H1 (cell line): Measurements from ENCODE around the gene RPS5. TPM values are rescaled to one million over a fixed set of nuclear protein-coding genes. Genes with fewer than 3 reads are reported as not detected.

Source experiments
- EP300 ChIP-seq, 2 experiments: IDR thresholded peaks; 1 replicate in 1 of 2; 2 replicates in 1 of 2; pipeline ENCODE4 v1.6.1; 2011 to 2012; ENCODE audit warnings: low read depth in 2 of 2, low read length in 2 of 2, mild to moderate bottlenecking in 2 of 2, borderline replicate concordance in 1 of 2, inconsistent platforms in 1 of 2, moderate library complexity in 1 of 2
- GABPA ChIP-seq: IDR thresholded peaks from 2 replicates; pipeline ENCODE4 v1.6.1; 2011; ENCODE audit warnings: mild to moderate bottlenecking, low read length, moderate library complexity, borderline replicate concordance; ENCODE audit not compliant: insufficient read depth
- JUN ChIP-seq: IDR thresholded peaks from 2 replicates; pipeline ENCODE4 v1.6.1; 2011; ENCODE audit warnings: low read depth, mild to moderate bottlenecking, improper control_type of control experiment, low read length
- KDM5A ChIP-seq: fragments of 200-600 bp; IDR thresholded peaks from 2 replicates; pipeline ENCODE4 v1.7.1; 2012; ENCODE audit warnings: mild to moderate bottlenecking, low read length, inconsistent platforms, mixed read lengths
- RBBP5 ChIP-seq: IDR thresholded peaks from 2 replicates; pipeline ENCODE4 v1.7.1; 2012; ENCODE audit warnings: low read depth, mild to moderate bottlenecking, inconsistent platforms, low read length, moderate library complexity, borderline replicate concordance
- RXRA ChIP-seq: IDR thresholded peaks from 2 replicates; pipeline ENCODE4 v1.6.1; 2011; ENCODE audit warnings: low read depth, mild to moderate bottlenecking, low read length, moderate library complexity; ENCODE audit not compliant: insufficient read depth
- SIN3A ChIP-seq, 2 experiments: IDR thresholded peaks in 1 of 2; conservative IDR thresholded peaks in 1 of 2; 2 replicates each; pipeline ENCODE4 v1.6.1; 2011 to 2012; ENCODE audit warnings: low read length in 2 of 2, improper control_type of control experiment in 1 of 2, low read depth in 1 of 2, mild to moderate bottlenecking in 1 of 2
- SIX5 ChIP-seq: IDR thresholded peaks from 2 replicates; pipeline ENCODE4 v1.6.1; 2011; ENCODE audit warnings: mild to moderate bottlenecking, low read depth, low read length
- SP4 ChIP-seq: IDR thresholded peaks from 2 replicates; pipeline ENCODE4 v1.6.1; 2012; ENCODE audit warnings: low read length, inconsistent platforms
- TCF12 ChIP-seq: IDR thresholded peaks from 2 replicates; pipeline ENCODE4 v1.6.1; 2011; ENCODE audit warnings: low read depth, mild to moderate bottlenecking, low read length
- polyA plus RNA-seq, 7 experiments: library from polyadenylated mRNA; depleted of rRNA in 3 of 7; stranded (reverse) in 5 of 7; unstranded in 2 of 7; fragments of >200 nt in 5 of 7; fragments of 200-250 nt in 2 of 7; gene quantifications; 1 replicate in 5 of 7; 2 replicates in 1 of 7; 4 replicates in 1 of 7; pipeline versions ENCODE4 v1.2.1 to v1.2.3, GENCODE V29; 2011 to 2013; ENCODE audit warnings: missing spikeins in 2 of 7, mixed read lengths in 2 of 7
- total RNA-seq: library from RNA; stranded (reverse); fragmentation: NEBNext Ultra II Directional; extraction: Animal tissue kit (Norgen Biotek cat#: 25700); gene quantifications from 2 replicates; pipeline ENCODE4 v1.2.1, GENCODE V29; 2021
- TF ChIP-seq, protein P1 (sequence below): fragments of 300-600 bp; sonication (generic); IDR thresholded peaks from 2 replicates; pipeline ENCODE4 v1.7.1; 2012; ENCODE audit warnings: low read length, moderate library complexity, mild to moderate bottlenecking, inconsistent platforms; ENCODE audit not compliant: insufficient replicate concordance
- TF ChIP-seq, protein P2 (sequence below): IDR thresholded peaks from 2 replicates; pipeline ENCODE4 v1.6.1; 2012; ENCODE audit warnings: inconsistent platforms

Gene RPS5
- total and polyA plus RNA-seq, 2 of the 8 experiments (the other 6 are each of a cell fraction or from before 2014, with no cell fraction given), result 1,557 to 5,731 TPM

DNA sequence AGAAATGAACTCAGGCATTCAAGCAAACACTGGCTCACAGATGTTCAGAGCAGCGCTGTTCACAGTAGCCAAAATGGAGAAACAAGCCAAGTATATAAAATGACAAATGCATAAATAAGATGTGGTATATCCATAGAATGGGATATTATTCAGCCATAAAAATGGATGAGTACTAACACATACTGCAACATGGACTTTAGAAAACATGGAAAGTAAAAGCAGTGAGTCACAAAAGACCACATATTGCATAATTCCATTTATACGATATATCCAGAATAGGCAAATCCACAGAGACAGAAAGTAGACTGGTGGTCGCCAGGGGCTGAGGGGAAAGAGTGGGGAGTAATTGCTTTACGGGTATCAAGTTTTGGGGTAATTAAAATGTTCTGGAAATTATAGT is 12.9 kb upstream of the RPS5 start (continued):
- TF ChIP-seq, protein P1, sequence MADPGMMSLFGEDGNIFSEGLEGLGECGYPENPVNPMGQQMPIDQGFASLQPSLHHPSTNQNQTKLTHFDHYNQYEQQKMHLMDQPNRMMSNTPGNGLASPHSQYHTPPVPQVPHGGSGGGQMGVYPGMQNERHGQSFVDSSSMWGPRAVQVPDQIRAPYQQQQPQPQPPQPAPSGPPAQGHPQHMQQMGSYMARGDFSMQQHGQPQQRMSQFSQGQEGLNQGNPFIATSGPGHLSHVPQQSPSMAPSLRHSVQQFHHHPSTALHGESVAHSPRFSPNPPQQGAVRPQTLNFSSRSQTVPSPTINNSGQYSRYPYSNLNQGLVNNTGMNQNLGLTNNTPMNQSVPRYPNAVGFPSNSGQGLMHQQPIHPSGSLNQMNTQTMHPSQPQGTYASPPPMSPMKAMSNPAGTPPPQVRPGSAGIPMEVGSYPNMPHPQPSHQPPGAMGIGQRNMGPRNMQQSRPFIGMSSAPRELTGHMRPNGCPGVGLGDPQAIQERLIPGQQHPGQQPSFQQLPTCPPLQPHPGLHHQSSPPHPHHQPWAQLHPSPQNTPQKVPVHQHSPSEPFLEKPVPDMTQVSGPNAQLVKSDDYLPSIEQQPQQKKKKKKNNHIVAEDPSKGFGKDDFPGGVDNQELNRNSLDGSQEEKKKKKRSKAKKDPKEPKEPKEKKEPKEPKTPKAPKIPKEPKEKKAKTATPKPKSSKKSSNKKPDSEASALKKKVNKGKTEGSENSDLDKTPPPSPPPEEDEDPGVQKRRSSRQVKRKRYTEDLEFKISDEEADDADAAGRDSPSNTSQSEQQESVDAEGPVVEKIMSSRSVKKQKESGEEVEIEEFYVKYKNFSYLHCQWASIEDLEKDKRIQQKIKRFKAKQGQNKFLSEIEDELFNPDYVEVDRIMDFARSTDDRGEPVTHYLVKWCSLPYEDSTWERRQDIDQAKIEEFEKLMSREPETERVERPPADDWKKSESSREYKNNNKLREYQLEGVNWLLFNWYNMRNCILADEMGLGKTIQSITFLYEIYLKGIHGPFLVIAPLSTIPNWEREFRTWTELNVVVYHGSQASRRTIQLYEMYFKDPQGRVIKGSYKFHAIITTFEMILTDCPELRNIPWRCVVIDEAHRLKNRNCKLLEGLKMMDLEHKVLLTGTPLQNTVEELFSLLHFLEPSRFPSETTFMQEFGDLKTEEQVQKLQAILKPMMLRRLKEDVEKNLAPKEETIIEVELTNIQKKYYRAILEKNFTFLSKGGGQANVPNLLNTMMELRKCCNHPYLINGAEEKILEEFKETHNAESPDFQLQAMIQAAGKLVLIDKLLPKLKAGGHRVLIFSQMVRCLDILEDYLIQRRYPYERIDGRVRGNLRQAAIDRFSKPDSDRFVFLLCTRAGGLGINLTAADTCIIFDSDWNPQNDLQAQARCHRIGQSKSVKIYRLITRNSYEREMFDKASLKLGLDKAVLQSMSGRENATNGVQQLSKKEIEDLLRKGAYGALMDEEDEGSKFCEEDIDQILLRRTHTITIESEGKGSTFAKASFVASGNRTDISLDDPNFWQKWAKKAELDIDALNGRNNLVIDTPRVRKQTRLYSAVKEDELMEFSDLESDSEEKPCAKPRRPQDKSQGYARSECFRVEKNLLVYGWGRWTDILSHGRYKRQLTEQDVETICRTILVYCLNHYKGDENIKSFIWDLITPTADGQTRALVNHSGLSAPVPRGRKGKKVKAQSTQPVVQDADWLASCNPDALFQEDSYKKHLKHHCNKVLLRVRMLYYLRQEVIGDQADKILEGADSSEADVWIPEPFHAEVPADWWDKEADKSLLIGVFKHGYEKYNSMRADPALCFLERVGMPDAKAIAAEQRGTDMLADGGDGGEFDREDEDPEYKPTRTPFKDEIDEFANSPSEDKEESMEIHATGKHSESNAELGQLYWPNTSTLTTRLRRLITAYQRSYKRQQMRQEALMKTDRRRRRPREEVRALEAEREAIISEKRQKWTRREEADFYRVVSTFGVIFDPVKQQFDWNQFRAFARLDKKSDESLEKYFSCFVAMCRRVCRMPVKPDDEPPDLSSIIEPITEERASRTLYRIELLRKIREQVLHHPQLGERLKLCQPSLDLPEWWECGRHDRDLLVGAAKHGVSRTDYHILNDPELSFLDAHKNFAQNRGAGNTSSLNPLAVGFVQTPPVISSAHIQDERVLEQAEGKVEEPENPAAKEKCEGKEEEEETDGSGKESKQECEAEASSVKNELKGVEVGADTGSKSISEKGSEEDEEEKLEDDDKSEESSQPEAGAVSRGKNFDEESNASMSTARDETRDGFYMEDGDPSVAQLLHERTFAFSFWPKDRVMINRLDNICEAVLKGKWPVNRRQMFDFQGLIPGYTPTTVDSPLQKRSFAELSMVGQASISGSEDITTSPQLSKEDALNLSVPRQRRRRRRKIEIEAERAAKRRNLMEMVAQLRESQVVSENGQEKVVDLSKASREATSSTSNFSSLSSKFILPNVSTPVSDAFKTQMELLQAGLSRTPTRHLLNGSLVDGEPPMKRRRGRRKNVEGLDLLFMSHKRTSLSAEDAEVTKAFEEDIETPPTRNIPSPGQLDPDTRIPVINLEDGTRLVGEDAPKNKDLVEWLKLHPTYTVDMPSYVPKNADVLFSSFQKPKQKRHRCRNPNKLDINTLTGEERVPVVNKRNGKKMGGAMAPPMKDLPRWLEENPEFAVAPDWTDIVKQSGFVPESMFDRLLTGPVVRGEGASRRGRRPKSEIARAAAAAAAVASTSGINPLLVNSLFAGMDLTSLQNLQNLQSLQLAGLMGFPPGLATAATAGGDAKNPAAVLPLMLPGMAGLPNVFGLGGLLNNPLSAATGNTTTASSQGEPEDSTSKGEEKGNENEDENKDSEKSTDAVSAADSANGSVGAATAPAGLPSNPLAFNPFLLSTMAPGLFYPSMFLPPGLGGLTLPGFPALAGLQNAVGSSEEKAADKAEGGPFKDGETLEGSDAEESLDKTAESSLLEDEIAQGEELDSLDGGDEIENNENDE, result no peak
- TF ChIP-seq RXRA, result no peak
- TF ChIP-seq SIN3A (conservative IDR thresholded peaks at IDR 0.05 in 1 of 2, IDR thresholded peaks at IDR 0.05 in 1 of 2; ENCODE audit: low read depth in 1 of 2, low read length in 2 of 2), result no peak
- no peak for TF ChIP-seq SIX5
- TF ChIP-seq, protein P2, sequence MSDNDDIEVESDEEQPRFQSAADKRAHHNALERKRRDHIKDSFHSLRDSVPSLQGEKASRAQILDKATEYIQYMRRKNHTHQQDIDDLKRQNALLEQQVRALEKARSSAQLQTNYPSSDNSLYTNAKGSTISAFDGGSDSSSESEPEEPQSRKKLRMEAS, result no peak
- TF ChIP-seq GABPA, result no peak
- no peak for TF ChIP-seq TCF12
- no peak for TF ChIP-seq SP4
- no peak for TF ChIP-seq KDM5A
- TF ChIP-seq EP300 (IDR thresholded peaks at IDR 0.05; ENCODE audit: borderline replicate concordance in 1 of 2, low read depth in 2 of 2, low read length in 2 of 2), result no peak
- no peak for TF ChIP-seq RBBP5
- TF ChIP-seq JUN, result no peak
